ENCODE data around the gene FERMT2.

DNA sequence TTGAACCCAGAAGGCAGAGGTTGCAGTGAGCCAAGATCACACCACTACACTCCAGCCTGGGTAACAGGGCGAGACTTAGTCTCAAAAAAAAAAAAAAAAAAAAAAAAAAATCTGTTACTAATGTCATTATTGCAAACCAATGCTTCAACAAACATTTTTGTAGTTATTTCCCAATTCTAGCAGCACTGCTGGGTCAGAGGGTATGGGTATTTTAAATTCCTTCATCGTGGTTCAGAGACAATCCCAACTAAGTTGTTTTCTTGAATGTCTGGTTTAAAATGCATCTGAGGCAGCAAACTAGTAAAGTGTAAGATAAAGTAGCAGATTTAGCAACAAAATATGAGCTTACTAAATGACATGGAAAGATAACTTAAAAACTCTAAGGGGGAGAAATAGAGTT, 65.6 kb downstream of the FERMT2 start:
- TF ChIP-seq TAF1 (IDR thresholded peaks at IDR 0.05; ENCODE audit: low read depth) (no peak), YY1 (IDR thresholded peaks at IDR 0.05; ENCODE audit: low read depth) (no peak), EGR1 (IDR thresholded peaks at IDR 0.05) (no peak), CEBPB (IDR thresholded peaks at IDR 0.05) (no peak), ZBTB7A (IDR thresholded peaks at IDR 0.05; ENCODE audit: low read depth) (no peak), NFIC (IDR thresholded peaks at IDR 0.05) (no peak), TEAD4 (IDR thresholded peaks at IDR 0.05) (no peak), CREB1 (IDR thresholded peaks at IDR 0.05; ENCODE audit: low read depth) (no peak), RAD21 (IDR thresholded peaks at IDR 0.05; ENCODE audit: low read depth) (no peak), USF1 (IDR thresholded peaks at IDR 0.05) (no peak), EP300 (IDR thresholded peaks at IDR 0.05; ENCODE audit: borderline replicate concordance) (no peak)
- TF ChIP-seq, protein P1, sequence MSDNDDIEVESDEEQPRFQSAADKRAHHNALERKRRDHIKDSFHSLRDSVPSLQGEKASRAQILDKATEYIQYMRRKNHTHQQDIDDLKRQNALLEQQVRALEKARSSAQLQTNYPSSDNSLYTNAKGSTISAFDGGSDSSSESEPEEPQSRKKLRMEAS (IDR thresholded peaks at IDR 0.05), result no peak
- TF ChIP-seq, protein P2, sequence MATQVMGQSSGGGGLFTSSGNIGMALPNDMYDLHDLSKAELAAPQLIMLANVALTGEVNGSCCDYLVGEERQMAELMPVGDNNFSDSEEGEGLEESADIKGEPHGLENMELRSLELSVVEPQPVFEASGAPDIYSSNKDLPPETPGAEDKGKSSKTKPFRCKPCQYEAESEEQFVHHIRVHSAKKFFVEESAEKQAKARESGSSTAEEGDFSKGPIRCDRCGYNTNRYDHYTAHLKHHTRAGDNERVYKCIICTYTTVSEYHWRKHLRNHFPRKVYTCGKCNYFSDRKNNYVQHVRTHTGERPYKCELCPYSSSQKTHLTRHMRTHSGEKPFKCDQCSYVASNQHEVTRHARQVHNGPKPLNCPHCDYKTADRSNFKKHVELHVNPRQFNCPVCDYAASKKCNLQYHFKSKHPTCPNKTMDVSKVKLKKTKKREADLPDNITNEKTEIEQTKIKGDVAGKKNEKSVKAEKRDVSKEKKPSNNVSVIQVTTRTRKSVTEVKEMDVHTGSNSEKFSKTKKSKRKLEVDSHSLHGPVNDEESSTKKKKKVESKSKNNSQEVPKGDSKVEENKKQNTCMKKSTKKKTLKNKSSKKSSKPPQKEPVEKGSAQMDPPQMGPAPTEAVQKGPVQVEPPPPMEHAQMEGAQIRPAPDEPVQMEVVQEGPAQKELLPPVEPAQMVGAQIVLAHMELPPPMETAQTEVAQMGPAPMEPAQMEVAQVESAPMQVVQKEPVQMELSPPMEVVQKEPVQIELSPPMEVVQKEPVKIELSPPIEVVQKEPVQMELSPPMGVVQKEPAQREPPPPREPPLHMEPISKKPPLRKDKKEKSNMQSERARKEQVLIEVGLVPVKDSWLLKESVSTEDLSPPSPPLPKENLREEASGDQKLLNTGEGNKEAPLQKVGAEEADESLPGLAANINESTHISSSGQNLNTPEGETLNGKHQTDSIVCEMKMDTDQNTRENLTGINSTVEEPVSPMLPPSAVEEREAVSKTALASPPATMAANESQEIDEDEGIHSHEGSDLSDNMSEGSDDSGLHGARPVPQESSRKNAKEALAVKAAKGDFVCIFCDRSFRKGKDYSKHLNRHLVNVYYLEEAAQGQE (IDR thresholded peaks at IDR 0.05; ENCODE audit: low read depth), result no peak
